Endometrium (tissue), 2 donors: ENCODE data around the gene KRTAP4-12.
"Not testable (repeated sequence)": the region's sequence is repeated elsewhere in the genome, so short reads cannot be mapped to it uniquely, and the experiment has no call there.

ENCODE experiments used
- FAIRE-seq: peaks from 2 replicates; lab custom pipeline; 2012; peaks lifted over from hg19 to GRCh38; lab: Jason Lieb, UNC
- donor health status: control.
- donor health status: control.

KRTAP4-12 gene

DNA sequence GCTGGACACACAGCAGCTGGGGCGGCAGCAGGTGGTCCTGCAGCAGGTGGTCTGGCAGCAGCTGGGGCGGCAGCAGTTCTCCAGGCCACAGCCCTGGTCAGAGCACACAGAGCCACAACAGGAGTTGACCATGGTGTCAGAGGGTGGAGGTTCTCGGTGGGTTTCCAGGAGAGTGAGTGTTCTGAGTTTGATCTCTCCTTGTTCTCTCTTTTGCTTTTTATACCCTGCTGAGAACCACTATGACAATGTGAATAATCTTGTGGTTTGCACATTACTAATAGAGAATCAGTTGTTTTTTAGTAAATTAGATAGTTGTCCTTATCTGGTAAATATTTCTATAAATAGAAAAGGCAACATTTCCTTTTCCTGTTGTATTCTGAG lies at the start of gene KRTAP4-12:
Gene KRTAP4-12 (minus strand): TSS at position 192 of the 381 bp plus-strand sequence. CDS start 60 bp downstream, at position 132.
- not testable (repeated sequence) for FAIRE-seq

DNA sequence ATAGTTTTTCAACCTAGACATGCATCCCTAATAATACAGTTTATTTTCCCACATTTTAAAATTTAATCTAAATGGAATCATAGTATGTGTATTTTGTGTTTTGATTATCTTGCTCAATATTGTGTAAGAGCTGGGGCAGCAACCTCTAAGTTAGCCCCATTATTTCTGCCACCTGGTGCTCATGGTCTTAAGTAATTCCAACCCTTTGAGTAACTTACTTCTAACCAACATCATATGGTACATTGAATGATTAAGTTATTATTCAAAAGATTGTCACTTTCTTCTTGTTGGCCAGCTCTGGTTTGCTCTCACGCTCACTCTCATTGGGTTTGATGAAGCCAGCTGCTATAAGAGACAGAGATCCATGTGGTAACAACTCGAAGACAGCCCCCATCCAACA lies 47.9 kb upstream of the KRTAP4-12 start:
- no peak for FAIRE-seq

GRCh38 chr17:41168121-41168520 lies 44.1 kb upstream of the KRTAP4-12 start, which contains the start of gene KRTAP4-3:
KRTAP4-3 (minus strand) TSS chr17:41168221; CDS start chr17:41168172, 49 bp downstream.
- no peak for FAIRE-seq

- FAIRE-seq = no peak
Observed at GRCh38 chr17:41167561-41167960, 43.6 kb upstream of the KRTAP4-12 start.

DNA sequence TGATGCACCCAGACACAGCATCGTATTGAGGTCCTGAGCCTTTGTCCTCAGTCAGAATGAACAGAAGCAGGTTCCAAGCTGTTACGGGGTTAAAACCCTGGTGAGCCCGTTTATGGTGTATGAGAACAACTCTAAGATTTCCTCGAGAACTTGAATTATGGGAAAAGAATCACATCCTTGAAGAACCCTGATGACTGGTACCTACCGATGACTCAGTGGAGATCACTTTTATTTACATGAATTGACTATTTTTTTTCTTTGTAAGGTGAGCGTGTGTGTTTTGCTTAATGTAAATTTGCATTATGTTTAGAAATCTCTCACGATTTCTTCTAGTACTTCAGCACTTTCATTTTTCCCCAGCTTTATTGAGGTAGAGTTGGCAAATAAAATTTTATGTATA lies 39.8 kb upstream of the KRTAP4-12 start:
- no peak for FAIRE-seq

DNA sequence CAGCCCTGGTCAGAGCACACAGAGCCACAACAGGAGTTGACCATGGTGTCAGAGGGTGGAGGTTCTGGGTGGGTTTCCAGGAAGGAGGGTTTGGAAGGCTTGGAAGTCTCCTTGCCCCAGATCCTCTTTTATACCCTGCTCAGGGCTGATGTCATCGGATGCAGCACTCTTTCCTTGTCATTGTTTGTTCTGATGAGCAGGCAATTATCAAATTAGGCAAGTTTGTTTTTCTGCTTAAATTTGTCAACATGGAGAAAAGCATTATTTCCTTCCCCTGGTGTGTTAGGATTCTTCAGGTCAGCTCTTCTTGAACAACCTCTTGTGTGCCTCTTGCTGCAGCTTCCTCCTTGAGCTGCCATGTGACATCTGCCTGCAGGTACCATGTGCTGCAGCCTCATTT lies 36.7 kb upstream of the KRTAP4-12 start, which contains the start of gene KRTAP4-4:
Gene KRTAP4-4 (minus strand): TSS at position 101 of the 400 bp plus-strand sequence. CDS start 57 bp downstream, at position 44.
- no peak for FAIRE-seq

- not testable (repeated sequence) for FAIRE-seq
Observed at GRCh38 chr17:41160190-41160589, 36.2 kb upstream of the KRTAP4-12 start.

- FAIRE-seq = no peak
Observed at GRCh38 chr17:41153856-41154255, 29.9 kb upstream of the KRTAP4-12 start.

DNA sequence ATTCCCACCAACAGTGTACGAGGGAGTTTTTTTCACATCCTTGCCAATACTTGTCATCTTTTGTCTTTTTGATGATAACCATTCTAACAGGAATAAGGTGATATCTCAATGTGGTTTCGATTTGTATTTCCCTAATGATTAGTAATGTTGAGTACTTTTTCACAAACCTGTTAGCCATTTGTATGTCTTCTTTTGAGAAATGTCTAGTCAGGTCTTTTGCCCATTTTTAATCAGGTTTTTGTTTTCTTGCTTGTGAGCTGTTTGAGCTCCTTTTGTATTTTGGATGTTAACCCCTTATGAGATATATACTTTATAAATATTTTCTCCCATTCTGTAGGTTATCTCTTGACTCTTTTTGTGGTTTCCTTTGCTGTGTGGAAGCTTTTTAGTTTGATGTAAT lies 27.5 kb upstream of the KRTAP4-12 start:
- FAIRE-seq = no peak

GRCh38 chr17:41150026-41150425 lies 26.0 kb upstream of the KRTAP4-12 start:
- FAIRE-seq = no peak

GRCh38 chr17:41149652-41149985 lies 25.6 kb upstream of the KRTAP4-12 start, which contains the start of gene KRTAP4-5:
KRTAP4-5 (minus strand) TSS chr17:41149825; CDS start chr17:41149767, 58 bp downstream.
- no peak for FAIRE-seq

DNA sequence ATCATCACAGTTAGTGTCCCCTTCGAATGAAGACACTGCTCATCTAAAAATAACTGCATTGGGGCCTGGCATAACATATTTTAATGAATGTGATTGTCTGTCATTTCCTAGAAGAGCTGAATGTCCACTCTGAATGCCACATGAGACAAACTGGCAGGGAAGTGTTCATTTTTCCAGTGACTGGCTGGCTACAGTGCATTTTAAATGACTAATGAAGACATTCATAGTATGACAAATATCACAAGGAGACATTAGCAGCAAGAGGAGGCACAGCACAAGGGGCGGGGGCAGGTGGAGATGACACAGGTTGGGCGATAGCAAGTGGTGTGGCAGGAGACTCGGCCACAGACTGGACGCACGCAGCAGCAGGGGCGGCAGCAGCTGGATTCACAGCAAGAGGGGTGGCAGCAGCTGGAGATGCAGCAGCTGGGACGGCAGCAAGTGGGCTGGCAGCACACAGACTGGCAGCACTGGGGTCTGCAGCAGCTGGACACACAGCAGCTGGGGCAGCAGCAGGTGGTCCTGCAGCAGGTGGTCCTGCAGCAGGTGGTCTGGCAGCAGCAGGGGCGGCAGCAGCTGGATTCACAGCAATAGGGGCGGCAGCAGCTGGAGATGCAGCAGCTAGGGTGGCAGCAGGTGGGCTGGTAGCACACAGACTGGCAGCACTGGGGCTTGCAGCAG lies 25.1 kb upstream of the KRTAP4-12 start:
- not testable (repeated sequence) for FAIRE-seq

DNA sequence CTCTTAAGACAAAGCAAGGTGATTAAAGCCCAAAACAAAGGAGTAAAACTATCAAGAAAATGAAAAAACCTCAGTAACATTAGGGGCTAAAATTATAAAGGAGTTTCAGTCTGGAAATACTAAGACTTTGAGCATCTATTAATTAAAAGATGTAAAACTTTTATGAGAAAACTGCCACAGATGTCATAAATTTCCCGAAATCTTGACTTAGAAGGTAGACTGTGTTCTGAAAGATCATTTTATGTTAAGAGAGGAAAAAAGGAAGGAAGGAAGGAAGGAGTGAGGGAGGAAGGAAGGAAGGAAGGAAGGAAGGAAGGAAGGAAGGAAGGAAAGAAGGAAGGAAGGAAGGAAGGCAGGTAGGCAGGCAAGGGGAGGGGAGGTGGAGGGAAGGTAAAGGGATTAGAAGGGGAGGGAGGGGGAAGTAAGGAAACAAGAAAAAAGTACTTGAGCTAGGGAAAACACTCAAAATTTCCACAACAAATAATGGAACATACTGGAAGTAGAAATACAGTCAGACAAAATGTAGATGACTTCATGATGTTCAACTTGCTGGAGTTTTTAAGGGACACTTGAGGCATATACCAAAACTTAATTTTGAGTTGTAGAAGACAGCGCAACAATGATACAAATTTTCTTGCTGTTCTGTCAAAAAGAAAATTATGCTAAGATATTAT lies 23.7 kb upstream of the KRTAP4-12 start:
- FAIRE-seq = no peak

GRCh38 chr17:41145261-41145660 lies 21.3 kb upstream of the KRTAP4-12 start:
- FAIRE-seq = no peak

DNA sequence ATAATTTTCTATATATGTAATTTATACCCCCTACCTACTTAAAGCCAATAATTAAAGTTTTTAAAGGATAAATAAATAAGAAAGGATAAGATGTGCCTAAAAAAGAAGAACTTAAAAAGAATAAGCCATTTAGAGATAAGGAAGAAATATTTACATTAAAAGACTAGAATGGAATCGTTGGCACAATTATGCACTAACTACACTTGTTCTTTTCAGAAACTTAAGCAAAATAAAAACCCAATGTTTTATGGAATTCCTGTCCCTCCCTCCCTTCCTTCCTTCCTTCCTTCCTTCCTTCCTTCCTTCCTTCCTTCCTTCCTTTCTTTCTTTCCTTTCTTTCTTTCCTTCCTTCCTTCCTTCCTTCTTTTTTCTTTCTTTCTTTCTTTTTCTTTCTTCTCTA lies 20.9 kb upstream of the KRTAP4-12 start:
- no peak for FAIRE-seq

GRCh38 chr17:41141361-41141760 lies 17.4 kb upstream of the KRTAP4-12 start:
- FAIRE-seq = no peak

GRCh38 chr17:41140360-41141131 lies 16.6 kb upstream of the KRTAP4-12 start, which contains the start of gene KRTAP4-6:
KRTAP4-6 (minus strand) TSS chr17:41140544; CDS start chr17:41140487, 57 bp downstream.
- FAIRE-seq = no peak

DNA sequence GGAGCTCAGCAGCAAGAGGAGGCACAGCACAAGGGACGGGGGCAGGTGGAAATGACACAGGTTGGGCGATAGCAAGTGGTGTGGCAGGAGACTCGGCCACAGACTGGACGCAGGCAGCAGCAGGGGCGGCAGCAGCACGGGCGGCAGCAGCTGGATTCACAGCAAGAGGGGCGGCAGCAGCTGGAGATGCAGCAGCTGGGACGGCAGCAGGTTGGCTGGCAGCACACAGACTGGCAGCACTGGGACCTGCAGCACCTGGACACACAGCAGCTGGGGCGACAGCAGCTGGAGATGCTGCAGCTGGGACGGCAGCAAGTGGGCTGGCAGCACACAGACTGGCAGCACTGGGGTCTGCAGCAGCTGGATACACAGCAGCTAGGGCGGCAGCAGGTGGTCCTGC lies 15.9 kb upstream of the KRTAP4-12 start:
- not testable (repeated sequence) for FAIRE-seq

DNA sequence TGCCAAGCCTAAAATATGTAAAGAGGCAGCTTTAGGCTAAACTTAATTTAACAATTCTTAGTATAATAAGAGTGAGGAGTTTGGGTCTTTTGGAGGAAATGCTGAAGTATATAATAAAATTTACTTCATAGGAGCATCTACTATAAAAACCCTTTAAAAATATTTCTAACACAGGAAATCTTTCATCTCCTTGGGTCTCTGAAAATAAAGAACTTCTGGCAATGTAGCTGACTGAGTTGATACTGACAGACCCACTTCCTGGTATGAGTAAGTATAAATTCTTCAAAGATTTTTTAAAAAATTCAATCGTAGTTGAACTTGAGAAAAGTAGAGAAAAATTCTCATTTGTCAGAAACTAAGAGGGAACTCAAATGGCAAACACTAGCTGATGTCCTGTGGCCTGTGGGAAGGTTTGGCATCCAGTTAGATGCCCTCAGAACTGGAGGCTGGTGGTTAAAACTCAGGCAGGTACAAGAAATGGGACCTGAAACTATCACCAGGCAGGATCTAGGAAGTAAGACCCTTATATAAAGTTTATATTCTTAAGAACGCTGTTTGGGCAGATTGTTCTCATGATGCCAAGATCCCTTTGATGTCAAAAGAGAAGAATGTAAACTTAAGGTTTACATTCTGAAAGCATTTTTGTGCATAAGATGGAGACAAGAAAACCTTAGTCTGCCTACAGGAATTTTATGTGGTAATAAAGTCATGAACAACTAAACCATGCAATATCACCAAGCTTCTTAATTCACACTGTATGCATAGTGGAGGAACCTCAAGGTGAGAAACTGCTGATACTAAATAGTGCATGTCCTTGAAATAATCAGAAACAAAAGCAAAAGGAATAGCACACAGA lies 10.1 kb upstream of the KRTAP4-12 start:
- no peak for FAIRE-seq

DNA sequence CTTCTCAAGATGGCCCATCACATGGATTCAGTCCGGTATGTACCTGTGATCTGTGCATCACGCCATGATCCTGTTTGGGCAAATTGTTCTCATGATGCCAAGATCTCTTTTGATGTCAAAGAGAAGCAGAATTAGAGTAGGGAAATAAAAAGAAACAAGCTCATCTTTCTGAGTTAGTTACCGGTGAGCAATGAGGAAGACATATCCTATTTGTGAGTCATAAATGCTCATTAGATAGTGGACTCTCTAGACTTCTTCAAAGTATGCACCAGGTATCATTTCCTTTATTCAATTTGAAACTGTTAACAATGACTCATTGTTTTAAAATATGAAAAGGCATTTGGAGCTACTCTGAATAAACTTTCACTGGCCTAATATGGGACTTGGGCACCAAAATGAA lies 8.0 kb upstream of the KRTAP4-12 start:
- no peak for FAIRE-seq

DNA sequence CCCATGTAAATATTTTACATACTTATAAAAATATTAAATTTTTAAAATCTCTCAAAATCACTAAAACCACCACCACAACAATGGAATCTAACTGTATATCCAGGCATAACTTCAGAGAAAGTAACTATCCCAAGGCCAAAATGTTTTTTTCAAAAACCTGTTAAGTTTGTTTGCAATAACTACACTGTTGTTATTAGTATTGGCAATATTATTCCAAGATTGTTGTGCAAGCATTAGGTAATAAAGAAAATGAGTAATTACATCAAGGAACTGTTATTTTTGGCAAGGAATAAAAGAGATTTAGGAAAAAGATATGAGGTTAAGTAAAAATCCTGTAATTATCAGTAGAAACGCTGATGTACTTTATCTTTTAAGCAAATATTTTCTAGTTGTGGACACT lies 3.4 kb upstream of the KRTAP4-12 start:
- no peak for FAIRE-seq

GRCh38 chr17:41126412-41126811 lies 2.4 kb upstream of the KRTAP4-12 start:
- FAIRE-seq = no peak
